Measurements from ENCODE around the gene DHDDS. TPM values are rescaled to one million over a fixed set of nuclear protein-coding genes. Genes with fewer than 3 reads are reported as not detected.

DHDDS gene
- total and polyA plus RNA-seq, 2 of the 13 experiments (the other 11 are each of a cell fraction or from before 2014, with no cell fraction given), result 18.9 to 28.3 TPM

DNA sequence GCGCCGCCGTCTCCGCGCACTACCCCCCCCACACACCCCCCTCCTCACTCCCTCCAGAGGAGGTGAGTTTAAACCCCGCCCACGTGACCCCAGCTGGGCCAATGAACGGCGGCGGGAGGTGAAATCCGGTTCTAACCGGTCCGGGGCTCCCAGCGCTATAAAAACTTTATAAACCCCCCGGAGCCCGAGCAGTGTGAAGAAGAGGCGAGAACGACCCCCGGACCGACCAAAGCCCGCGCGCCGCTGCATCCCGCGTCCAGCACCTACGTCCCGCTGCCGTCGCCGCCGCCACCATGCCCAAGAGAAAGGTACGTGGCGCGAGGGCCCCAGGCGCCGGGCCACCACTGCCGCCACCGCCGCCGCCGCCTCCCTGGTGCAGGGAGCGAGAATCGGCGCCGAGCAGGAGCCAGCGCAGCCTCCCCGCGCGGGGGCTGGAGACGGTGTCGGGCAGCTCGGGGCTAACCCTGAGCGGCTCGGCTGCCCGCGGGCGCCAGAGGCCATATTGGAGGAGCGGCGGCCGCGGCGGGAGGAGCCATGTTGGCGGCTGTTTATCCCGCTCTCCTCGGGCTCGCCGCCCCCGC is 40.3 kb downstream of the DHDDS start, which contains the start of gene HMGN2 (continued):
- no peak for TF ChIP-seq ARID5B (CRISPR knock-in tag; IDR thresholded peaks at IDR 0.05)
- peak; percentile 70; the same call in 1 of the 2 replicates for TF ChIP-seq BRD4 (CRISPR knock-in tag; IDR thresholded peaks at IDR 0.05)
- no peak for TF ChIP-seq STAG1 (CRISPR knock-in tag; IDR thresholded peaks at IDR 0.05)
- TF ChIP-seq, protein P1, sequence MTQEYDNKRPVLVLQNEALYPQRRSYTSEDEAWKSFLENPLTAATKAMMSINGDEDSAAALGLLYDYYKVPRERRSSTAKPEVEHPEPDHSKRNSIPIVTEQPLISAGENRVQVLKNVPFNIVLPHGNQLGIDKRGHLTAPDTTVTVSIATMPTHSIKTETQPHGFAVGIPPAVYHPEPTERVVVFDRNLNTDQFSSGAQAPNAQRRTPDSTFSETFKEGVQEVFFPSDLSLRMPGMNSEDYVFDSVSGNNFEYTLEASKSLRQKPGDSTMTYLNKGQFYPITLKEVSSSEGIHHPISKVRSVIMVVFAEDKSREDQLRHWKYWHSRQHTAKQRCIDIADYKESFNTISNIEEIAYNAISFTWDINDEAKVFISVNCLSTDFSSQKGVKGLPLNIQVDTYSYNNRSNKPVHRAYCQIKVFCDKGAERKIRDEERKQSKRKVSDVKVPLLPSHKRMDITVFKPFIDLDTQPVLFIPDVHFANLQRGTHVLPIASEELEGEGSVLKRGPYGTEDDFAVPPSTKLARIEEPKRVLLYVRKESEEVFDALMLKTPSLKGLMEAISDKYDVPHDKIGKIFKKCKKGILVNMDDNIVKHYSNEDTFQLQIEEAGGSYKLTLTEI (CRISPR knock-in tag; conservative IDR thresholded peaks at IDR 0.05), result no peak
- peak; percentile 73 for TF ChIP-seq KAT7 (CRISPR knock-in tag; IDR thresholded peaks at IDR 0.05; ENCODE audit: borderline replicate concordance)
- TF ChIP-seq ZNF343 (CRISPR knock-in tag; IDR thresholded peaks at IDR 0.05), result peak; percentile 54; the same call in 1 of the 2 replicates
- TF ChIP-seq THAP8 (CRISPR knock-in tag; IDR thresholded peaks at IDR 0.05; ENCODE audit: borderline replicate concordance), result 0 out of 2 replicates have a peak, but pooled peaks have one; percentile 28
- TF ChIP-seq MAF1 (CRISPR knock-in tag; IDR thresholded peaks at IDR 0.05; ENCODE audit: borderline replicate concordance), result no peak
- no peak for TF ChIP-seq CENPT (CRISPR knock-in tag; IDR thresholded peaks at IDR 0.05; ENCODE audit: low read depth)
- TF ChIP-seq, protein P2, sequence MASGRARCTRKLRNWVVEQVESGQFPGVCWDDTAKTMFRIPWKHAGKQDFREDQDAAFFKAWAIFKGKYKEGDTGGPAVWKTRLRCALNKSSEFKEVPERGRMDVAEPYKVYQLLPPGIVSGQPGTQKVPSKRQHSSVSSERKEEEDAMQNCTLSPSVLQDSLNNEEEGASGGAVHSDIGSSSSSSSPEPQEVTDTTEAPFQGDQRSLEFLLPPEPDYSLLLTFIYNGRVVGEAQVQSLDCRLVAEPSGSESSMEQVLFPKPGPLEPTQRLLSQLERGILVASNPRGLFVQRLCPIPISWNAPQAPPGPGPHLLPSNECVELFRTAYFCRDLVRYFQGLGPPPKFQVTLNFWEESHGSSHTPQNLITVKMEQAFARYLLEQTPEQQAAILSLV (CRISPR knock-in tag; IDR thresholded peaks at IDR 0.05; ENCODE audit: borderline replicate concordance), result no peak; the same call in 1 of the 2 replicates
- TF ChIP-seq ZNF260 (CRISPR knock-in tag; IDR thresholded peaks at IDR 0.05; ENCODE audit: borderline replicate concordance, low read depth), result no peak
- TF ChIP-seq, protein P3, sequence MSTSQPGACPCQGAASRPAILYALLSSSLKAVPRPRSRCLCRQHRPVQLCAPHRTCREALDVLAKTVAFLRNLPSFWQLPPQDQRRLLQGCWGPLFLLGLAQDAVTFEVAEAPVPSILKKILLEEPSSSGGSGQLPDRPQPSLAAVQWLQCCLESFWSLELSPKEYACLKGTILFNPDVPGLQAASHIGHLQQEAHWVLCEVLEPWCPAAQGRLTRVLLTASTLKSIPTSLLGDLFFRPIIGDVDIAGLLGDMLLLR (CRISPR knock-in tag; IDR thresholded peaks at IDR 0.05), result no peak
- 0 out of 2 replicates have a peak, but pooled peaks have one; percentile 27 for TF ChIP-seq ZNF446 (CRISPR knock-in tag; IDR thresholded peaks at IDR 0.05)
- TF ChIP-seq ZNF333 (CRISPR knock-in tag; IDR thresholded peaks at IDR 0.05; ENCODE audit: borderline replicate concordance), result no peak; the same call in 1 of the 2 replicates
- TF ChIP-seq PRPF4 (IDR thresholded peaks at IDR 0.05; ENCODE audit: low read depth, low read length, poor library complexity, severe bottlenecking), result no peak
- TF ChIP-seq ZNF777 (CRISPR knock-in tag; IDR thresholded peaks at IDR 0.05), result no peak
- TF ChIP-seq MTA1 (CRISPR knock-in tag; IDR thresholded peaks at IDR 0.05; ENCODE audit: borderline replicate concordance), result no peak
- TF ChIP-seq ZNF607 (CRISPR knock-in tag; IDR thresholded peaks at IDR 0.05; ENCODE audit: borderline replicate concordance), result no peak; the same call in 1 of the 2 replicates
- TF ChIP-seq ZNF44 (CRISPR knock-in tag; IDR thresholded peaks at IDR 0.05), result no peak
- no peak for TF ChIP-seq ZNF468 (CRISPR knock-in tag; IDR thresholded peaks at IDR 0.05)
- TF ChIP-seq ZNF841 (CRISPR knock-in tag; IDR thresholded peaks at IDR 0.05; ENCODE audit: borderline replicate concordance), result no peak
- TF ChIP-seq, protein P4, sequence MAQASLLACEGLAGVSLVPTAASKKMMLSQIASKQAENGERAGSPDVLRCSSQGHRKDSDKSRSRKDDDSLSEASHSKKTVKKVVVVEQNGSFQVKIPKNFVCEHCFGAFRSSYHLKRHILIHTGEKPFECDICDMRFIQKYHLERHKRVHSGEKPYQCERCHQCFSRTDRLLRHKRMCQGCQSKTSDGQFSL (CRISPR knock-in tag; IDR thresholded peaks at IDR 0.05), result no peak
